Measurements from ENCODE around the gene TAS2R9.
"Not testable (repeated sequence)": the region's sequence is repeated elsewhere in the genome, so short reads cannot be mapped to it uniquely, and the experiment has no call there.

The TAS2R9 gene, protein sequence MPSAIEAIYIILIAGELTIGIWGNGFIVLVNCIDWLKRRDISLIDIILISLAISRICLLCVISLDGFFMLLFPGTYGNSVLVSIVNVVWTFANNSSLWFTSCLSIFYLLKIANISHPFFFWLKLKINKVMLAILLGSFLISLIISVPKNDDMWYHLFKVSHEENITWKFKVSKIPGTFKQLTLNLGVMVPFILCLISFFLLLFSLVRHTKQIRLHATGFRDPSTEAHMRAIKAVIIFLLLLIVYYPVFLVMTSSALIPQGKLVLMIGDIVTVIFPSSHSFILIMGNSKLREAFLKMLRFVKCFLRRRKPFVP

DNA sequence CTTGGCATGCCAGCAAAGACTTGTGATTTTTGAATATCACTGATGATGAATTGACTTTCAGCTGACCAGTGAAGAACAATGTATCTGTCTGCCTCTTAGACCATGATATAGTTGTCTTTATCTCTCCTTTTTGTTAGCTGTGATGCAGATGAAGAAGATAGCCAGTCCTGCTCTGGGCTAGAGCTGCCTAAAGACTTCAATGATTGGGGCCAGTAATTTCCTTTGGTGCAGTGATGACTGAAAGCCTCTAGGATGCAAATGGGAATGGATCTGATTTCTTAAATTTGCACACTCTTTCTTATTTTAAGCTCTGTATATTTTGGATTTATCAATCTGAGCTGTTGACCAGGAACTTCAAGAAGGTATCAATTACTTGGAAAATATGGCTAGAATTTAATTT is at the start of gene TAS2R9:
Gene TAS2R9, minus strand, starts transcription at position 101 of the 400 bp plus-strand sequence. Its CDS starts 93 bp downstream, at position 8.
- DNase-seq = no peak

- DNase-seq = no peak
Observed at GRCh38 chr12:10855807-10856206, 45.8 kb upstream of the TAS2R9 start.

DNA sequence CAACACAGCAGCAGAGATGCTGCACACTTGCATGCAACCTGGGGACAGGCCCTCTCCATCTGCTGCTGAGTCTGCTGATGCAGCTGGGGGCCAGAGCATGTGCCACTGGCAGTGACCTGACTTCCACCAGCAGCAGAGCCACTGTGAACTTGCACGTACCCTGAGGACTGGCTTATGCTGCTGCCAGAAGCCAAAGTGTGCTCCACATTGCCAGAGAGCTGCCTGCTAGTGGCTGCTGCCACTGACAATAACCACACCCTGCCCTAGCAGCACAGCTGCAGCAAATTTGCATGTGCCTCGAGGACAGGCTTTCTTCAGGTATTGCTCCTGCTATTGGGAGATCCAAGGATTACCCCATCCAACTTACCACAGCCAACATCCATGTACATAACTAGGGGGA is 43.8 kb upstream of the TAS2R9 start:
- DNase-seq = no peak

DNA sequence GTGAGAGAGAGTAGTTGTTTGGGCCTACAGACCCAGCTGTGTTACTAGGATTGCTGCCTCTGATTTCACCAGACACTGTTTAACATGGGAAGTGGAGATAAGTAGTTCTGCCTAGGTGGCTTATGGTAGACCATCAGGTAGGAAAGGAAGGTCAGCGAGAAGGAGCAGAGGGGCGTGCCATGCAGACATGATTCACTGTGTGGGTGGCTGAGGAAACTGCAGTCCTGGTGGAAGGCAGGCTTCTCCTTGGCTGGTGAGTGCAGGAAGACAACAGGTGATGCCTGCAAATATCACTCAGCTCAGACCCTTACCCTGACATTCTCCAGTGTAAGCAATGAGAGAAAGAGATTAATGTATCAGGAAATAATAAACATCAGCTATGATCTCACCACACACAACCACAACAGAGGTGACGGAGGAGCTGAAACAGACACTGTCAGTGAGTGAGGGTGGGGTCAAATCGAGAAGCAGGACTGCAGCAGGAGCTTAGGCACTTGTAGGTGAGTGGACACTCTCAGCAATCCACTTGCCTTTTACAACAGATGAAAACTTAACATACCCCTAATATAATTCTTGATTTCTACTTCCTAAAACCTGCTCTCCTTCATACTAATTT is 41.4 kb upstream of the TAS2R9 start:
- no peak for DNase-seq

- no peak for DNase-seq
Observed at GRCh38 chr12:10849425-10849878, 39.5 kb upstream of the TAS2R9 start, which contains the start of gene PRR4. Gene PRR4, minus strand, starts transcription at chr12:10849475. Its CDS starts 38 bp downstream, at chr12:10849437.

- no peak for DNase-seq
Observed at GRCh38 chr12:10847744-10848143, 37.8 kb upstream of the TAS2R9 start.

- no peak for DNase-seq
Observed at GRCh38 chr12:10842862-10843261, 32.9 kb upstream of the TAS2R9 start.

GRCh38 chr12:10838461-10838860 is 28.5 kb upstream of the TAS2R9 start:
- no peak for DNase-seq

DNA sequence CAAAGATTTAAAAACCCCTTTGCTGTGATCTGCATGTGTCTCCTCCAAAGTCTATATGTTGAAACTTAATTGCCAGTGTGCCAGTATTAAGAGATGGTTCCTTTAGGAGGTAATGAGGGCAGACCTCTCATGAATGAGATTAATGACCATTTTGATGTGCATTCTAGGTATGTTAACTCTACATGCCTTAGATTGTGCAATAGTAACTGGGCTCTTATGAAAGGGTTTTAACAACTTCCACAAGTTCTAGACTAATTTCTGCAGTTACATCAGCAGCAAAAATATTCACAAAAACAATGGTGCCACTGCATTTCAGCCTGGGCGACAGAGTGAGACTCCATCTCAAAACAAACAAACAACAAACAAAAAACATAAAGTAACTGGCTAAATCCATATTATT is 20.0 kb upstream of the TAS2R9 start:
- no peak for DNase-seq

- no peak for DNase-seq
Observed at GRCh38 chr12:10826258-10826657, 16.3 kb upstream of the TAS2R9 start, which contains the start of gene TAS2R10. Gene TAS2R10, minus strand, starts transcription at chr12:10826358. Its CDS starts 89 bp downstream, at chr12:10826269.

- no peak for DNase-seq
Observed at GRCh38 chr12:10824957-10825356, 15.0 kb upstream of the TAS2R9 start.

GRCh38 chr12:10811883-10812536 is 2.0 kb upstream of the TAS2R9 start:
- no peak for DNase-seq

GRCh38 chr12:10807186-10807585 is 2.8 kb downstream of the TAS2R9 start, which contains the start of gene TAS2R8:
Gene TAS2R8, minus strand, starts transcription at chr12:10807286. Its CDS starts 306 bp downstream, at chr12:10806980.
- DNase-seq = no peak

GRCh38 chr12:10802587-10802986 is 7.4 kb downstream of the TAS2R9 start, which contains the start of gene TAS2R7:
Gene TAS2R7, minus strand, starts transcription at chr12:10802627. Its CDS starts 57 bp downstream, at chr12:10802570.
- no peak for DNase-seq

GRCh38 chr12:10801741-10802140 is 8.2 kb downstream of the TAS2R9 start:
- no peak for DNase-seq

DNA sequence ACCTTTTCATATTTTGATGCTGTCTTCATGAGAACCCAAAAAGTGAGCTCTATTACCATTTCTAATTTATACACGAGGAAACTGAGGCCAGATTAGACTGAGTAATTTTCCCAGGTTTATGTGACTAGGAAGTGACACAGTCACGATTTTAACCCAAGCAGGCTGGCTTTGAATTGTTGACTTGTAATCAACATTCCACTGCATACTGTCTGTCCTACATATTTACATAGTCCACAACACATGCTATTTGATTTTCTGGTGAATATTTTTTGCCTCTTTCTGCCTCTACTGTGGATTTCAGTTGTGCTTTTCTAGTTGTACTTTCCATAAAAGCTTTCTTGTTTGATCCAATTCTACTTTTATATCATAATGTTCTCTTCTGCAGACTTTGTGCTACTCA is 15.7 kb downstream of the TAS2R9 start:
- no peak for DNase-seq

DNA sequence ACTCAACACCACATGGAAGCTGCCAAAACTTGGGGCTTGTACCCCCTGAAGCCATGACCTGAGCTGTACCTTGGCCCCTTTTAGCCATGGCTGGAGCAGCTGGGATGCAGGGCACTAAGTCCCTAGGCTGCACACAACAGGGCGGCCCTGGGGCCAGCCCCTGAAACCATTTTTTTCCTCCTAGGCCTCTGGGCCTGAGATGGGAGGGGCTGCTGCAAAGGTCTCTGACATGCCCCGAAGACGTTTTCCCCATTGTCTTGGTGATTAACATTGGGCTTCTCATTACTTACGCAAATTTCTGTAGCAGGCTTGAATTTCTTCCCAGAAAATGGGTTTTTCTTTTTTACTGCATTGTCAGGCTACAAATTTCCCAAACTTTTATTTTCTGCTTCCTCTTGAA is 18.2 kb downstream of the TAS2R9 start:
- not testable (repeated sequence) for DNase-seq

- no peak for DNase-seq
Observed at GRCh38 chr12:10783252-10783651, 26.7 kb downstream of the TAS2R9 start.

- DNase-seq = no peak
Observed at GRCh38 chr12:10779103-10779502, 30.9 kb downstream of the TAS2R9 start.

DNA sequence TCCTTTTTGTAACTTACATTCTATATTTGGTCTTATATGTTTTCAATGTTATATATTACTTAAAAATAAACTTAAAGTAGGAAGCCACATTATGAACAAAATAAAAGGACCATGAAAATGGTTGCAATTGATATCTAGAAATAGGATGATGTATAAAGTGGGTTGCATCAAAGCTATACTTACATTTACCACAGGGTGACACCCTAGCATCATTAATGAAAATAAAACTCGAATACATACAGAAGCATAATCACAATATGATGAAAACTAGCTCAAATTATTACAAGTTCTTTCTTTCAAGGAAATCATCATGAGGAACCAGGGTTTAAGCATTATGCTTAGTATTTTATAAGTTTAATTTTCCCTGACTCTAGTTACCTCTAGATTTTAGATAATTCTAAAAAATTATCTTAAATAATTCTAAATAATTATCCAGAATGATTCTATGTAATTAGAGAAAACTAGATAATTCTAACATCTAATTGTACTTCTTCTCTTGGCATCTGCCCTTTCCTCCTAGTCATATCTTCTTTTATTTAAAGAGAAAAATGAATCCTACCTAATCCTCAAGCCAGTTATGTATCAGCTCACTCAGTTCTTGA is 38.7 kb downstream of the TAS2R9 start:
- peak; percentile 38 for DNase-seq

DNA sequence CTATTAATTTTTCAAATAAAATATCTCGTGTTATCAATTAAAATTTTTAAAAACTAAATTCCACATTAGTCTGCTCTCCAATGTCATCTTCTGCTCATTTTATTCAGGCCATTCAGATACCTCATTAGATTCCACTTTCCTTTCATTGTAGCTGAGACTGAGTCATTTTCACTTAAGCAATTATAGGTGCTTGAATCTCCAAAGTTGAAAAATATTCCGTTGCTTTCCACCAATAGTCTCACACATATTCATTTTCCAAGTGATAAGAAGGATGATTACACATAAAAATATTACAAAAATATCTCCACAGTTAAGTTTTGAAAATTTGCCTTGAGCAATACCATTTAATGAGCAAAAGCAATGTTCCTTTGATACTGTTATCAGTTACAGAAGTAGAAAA is 50.3 kb downstream of the TAS2R9 start:
- DNase-seq = no peak
